Fibroblast of skin of right biceps (primary cell): ENCODE data around the gene BRIP1.
A peak's percentile ranks its signal among the peaks of the same experiment; 100 is the strongest.
"Not testable (repeated sequence)": the region's sequence is repeated elsewhere in the genome, so short reads cannot be mapped to it uniquely, and the experiment has no call there.

ENCODE experiments used
- DNase-seq: peaks from one replicate; pipeline ENCODE4 v3.0.0-alpha.2; 2013

BRIP1 gene

GRCh38 chr17:61862105-61862574 lies 1.2 kb downstream of the BRIP1 start:
- DNase-seq: peak; percentile 53

DNA sequence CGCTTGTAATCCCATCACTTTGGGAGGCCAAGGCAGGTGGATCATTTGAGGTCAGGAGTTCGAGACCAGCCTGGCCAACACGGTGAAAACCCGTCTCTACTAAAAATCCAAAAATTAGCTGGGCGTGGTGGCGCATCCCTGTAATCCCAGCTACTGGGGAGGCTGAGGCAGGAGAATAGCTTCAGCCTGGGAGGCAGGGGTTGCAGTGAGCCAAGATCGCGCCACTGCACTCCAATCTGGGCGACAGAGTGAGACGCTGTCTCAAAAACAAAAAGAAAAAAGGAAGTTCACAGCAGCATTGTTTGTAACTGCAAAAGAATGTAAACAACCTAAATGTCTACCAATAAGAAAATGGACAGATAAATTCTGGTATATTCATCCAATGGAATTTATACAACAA lies 2.9 kb downstream of the BRIP1 start:
- DNase-seq: not testable (repeated sequence)

DNA sequence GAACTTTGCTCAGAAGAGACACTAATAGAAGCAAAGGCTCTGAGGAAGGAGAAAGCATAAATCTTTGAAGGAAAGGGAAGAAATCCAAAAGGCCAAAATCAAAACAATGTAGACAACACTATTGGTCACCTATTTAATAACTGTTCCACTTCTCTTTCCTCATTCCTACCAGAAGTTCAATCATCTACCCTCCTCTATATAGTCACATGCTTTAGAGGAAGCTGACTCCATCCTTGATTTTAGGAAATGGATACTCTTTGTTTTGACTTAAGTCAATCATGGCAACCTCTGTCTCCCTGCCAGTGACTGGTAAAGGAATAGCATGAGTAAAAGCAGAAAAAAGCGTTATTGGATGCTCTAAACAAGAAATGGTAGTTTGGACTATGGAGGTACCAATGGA lies 7.3 kb downstream of the BRIP1 start:
- DNase-seq: no peak

DNA sequence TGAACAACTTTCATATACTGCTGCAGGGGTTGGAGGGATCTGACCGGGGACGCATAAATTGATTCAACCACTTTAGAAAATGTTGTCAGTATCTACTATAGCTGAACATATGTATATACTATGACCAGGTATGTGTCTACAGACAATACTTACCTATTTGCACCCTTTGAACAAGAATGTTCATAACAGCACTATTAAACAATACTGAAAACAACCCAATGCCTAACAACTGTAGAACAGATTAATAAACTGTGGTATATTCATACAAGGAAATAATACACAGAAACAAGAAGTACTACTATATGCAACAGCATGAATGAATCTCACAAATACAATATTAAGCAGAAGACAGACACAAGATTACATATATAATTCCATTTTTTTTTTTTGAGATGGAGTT lies 10.5 kb downstream of the BRIP1 start:
- no peak for DNase-seq

DNA sequence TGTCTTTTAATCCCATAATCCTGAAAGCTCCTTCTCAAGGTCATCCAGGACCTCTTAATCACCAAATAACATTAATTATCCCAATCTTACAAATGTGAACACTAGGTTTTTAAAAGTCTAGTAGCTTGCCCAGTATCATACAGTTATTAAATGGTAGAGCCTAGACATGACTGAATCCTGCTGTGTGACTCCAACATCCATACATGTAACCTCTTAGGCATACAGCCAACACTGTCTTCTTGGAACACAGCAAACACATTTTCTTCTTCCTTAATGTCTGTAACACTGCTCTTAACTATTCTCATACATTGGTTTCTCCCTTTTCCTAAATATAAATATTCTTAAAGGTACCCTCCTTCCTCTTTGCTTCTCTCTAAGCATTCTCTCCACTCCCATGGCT lies 13.7 kb downstream of the BRIP1 start:
- DNase-seq: peak; percentile 6

- no peak for DNase-seq
These were observed 14.4 kb downstream of the BRIP1 start for GRCh38 chr17:61848896-61849295.

DNA sequence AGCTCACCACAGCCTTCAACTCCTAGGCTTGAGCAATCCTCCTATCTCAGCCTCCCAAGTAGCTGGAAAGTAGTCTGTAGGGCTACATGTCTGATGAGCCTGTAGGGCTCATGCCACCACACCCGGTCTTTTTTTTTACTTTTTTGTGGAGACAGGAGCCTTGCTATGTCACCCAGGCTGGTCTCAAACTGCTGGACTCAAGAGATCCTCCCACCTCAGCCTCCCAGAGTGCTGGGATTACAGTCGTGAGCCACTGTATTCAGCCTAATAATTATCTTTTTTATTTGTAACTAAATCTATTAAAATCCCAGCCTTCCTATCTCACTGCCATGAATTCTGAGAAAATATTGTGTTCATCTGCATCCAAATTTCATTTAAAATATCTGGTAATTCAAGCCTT lies 15.1 kb downstream of the BRIP1 start:
- no peak for DNase-seq

- DNase-seq: no peak
These were observed 15.7 kb downstream of the BRIP1 start for GRCh38 chr17:61847659-61848058.

- DNase-seq: no peak
These were observed 16.5 kb downstream of the BRIP1 start for GRCh38 chr17:61846761-61847375.

DNA sequence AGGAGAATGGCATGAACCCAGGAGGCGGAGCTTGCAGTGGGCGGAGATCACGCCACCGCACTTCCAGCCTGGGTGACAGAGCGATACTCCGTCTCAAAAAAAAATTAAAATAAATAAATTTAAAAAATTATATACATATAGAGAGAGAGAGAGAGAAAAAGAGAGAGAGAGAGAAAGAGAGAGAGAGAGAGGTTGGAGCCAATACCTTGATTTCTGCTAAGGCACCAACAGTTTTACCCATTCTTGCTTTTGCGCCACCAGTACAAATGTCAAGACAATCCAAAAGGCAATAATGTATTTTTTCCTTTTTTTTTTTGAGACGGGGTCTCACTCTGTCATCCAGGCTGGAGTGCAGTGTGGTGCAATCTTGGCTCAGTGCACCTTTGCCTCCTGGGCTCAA lies 17.2 kb downstream of the BRIP1 start:
- DNase-seq: no peak

- DNase-seq: no peak
These were observed 19.9 kb downstream of the BRIP1 start for GRCh38 chr17:61843435-61843834.

GRCh38 chr17:61842899-61843298 lies 20.4 kb downstream of the BRIP1 start:
- no peak for DNase-seq

DNA sequence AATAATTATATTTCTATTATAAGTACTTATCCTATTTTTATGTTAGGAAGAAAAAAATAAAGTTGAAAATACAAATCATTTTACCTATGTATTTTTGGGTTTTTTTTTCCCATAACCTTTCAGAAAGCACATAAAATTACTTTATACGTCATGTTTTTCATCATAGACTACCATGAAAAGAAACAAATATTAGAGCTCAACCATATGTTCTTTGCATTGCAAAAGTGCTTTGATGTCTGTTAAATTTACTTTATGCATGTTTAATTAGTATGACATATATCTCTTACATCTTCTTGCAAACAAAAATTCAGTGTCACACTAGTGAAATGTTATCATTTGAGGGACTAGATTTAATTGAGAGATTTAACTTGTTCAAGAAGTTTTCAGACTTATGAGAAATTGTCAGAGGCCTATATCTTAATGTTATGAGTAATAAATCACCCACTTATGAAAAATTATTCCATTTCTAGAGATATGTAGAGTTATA lies 24.0 kb downstream of the BRIP1 start:
- no peak for DNase-seq

- peak; percentile 62 for DNase-seq
These were observed 25.9 kb downstream of the BRIP1 start for GRCh38 chr17:61837175-61838051.

DNA sequence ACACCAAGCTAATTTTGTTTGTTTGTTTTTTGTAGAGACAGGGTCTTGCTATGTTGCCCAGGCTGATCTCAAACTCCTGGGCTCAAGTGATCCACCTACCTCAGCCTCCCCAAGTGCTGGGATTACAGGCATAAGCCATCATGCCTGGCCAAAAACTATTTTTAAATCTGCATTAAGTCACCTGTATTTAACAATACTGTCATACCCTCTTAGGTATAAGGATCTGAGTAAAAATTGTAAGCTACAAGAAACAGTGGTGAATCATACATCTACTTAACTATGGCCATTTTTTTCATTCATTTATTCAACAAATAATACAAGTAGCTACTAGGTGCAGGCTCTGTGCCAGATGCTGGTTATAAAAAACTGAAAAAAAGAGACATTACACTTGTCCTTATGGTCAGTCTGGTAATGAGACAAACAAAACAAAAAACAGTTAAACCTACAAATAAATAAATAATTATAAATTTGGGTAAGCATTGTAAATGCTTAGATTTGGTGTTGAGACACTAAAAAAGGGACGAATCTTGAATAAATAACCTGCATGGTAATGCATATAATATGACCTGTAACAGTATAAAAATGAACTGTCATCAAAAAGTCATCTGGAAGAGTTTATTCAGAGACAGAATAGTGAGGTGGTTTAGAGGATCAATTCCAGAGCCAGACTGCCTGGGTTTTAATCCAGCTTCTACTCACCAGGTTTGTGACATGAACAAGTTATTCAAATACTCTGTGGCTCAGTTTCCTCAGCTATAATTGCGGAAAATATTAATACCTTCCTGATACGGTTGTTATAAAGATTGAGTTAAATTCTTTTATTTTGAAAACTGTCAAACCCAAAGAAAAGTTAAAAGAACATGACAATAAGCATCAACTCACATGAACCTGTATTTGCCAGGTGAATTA lies 26.8 kb downstream of the BRIP1 start:
- DNase-seq: no peak

DNA sequence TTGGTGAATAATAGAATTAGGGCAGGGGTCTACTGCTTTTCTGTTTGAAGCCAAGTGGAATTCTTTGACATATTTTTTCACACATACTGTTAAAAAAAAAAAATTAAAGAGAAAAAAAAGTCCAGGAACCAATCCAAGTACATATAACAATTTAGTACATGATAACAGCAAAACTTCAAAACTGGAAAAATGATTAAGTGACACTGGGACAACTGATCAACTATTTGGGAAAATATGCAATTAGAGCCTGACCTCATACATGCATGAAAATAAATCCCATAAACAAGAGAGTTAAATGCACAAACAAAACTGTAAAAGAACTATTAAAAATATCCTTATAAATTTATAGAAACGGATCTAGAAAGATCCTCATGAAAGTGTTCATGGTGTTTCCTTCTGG lies 27.7 kb downstream of the BRIP1 start:
- no peak for DNase-seq

DNA sequence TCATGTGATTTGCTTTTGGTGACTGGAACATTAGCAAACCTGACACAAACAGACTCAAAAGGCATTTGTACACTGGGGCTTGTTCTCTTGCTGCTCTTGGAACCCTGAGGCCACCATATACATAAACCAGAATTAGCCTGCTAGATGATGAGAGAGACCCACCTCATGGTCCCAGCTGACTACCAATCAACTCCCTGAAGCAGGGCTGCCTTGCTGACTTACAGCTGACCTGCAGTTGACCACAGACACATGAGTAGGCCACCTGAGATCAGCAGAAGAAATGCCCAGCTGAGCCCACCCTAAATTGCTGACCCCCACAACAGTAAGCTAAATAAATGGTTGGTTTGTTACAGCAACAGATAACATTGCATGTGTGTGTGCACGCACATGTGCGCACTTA lies 28.7 kb downstream of the BRIP1 start:
- DNase-seq: no peak

- DNase-seq: peak; percentile 77
These were observed 29.7 kb downstream of the BRIP1 start for GRCh38 chr17:61833536-61834193.

DNA sequence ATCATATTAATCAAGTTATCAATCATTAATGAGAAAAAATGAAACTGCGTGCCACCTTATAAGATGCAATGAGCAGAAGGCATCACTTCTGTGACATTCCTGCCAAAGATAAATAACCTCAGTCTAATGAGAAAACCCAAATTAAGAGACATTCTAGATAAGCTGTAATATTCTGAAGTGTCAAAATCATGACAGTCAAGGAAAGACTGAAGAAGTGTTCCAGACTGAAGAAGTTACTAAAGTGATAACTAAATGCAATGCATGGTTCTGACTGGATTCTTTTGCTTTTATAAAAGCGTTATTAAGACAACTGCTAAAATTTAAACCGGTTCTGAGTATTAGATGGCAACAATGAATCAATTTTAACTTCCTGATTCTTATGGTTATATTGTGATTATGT lies 30.9 kb downstream of the BRIP1 start:
- no peak for DNase-seq

- DNase-seq: no peak
These were observed 32.2 kb downstream of the BRIP1 start for GRCh38 chr17:61831099-61831498.

DNA sequence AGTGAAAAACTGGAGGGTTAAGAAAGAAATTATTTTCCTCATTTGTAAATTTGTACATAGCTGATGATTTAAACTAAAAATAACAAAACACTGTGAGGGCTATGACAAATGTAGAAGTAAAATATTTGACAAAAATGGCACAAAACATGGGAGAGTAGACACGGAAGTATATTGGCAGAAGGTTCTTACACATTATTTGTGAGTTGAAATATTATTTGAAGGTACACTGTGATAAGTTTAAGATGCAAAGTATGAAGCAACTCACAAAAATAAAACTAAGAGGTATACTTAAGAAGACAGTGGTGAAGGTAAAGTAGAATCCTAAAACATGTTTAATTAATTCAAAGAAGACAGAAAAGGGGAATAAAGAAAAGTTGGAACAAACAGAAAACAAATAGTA lies 34.6 kb downstream of the BRIP1 start:
- no peak for DNase-seq

GRCh38 chr17:61827649-61828395 lies 35.5 kb downstream of the BRIP1 start:
- no peak for DNase-seq
